ENCODE data around the gene MRGPRD. TPM values are rescaled to one million over a fixed set of nuclear protein-coding genes. Genes with fewer than 3 reads are reported as not detected.

The MRGPRD gene
- total RNA-seq, 1 experiment from 2014 or later, result not detected

GRCh38 chr11:68931911-68932310, 48.9 kb downstream of the MRGPRD start:
- Histone ChIP-seq H3K4me1 (ENCODE audit: control insufficient read depth in 1 of 2, insufficient read depth in 2 of 2, low read length in 2 of 2) (no peaks in the 10 kb centered on the region), H2AFZ (ENCODE audit: low read depth, low read length, poor library complexity, severe bottlenecking) (no peak overlapping the region), H3K9me3 (ENCODE audit: control insufficient read depth in 1 of 2, insufficient read depth in 1 of 2, low read depth in 1 of 2, low read length in 2 of 2) (no peaks in the 10 kb centered on the region; a peak in 1 of 4 replicates), H3K4me2 (ENCODE audit: low read length) (no peak overlapping the region), H3K9ac (ENCODE audit: low read length) (no peak overlapping the region), H3K79me2 (ENCODE audit: insufficient read depth, low read length) (peaks cover 7% of the 10 kb centered on the region; the same call in 1 of the 2 replicates), H3K36me3 (ENCODE audit: control insufficient read depth in 1 of 2, insufficient read depth in 2 of 2, low read length in 2 of 2) (peaks cover 19 to 23% of the 10 kb centered on the region in 2 experiments), H3K4me3 (replicated peaks in 1 of 2; ENCODE audit: low read depth in 1 of 2, low read length in 2 of 2) (no peak overlapping the region), H4K20me1 (ENCODE audit: insufficient read depth) (no peaks in the 10 kb centered on the region), H3K27me3 (ENCODE audit: insufficient read depth, low read length) (no peaks in the 10 kb centered on the region), H3K27ac (ENCODE audit: low read depth, low read length) (no peak overlapping the region), H3K9me2 (ENCODE audit: insufficient read depth) (no peaks in the 10 kb centered on the region)
- ChIA-PET RAD21 (ENCODE audit: low non-redundant PET in 1 of 2, low total read pairs in 2 of 2, uncharacterized antibody in 2 of 2, unreplicated experiment in 2 of 2) (no interaction called here), CTCF (no interaction called here), POLR2A (no interaction called here)
- ATAC-seq, result no peak
- intact Hi-C loops (cut with micrococcal nuclease), result no loop called here
- no peak for DNase-seq (ENCODE audit: low read depth, low spot score)
- TF ChIP-seq RAD21 (IDR thresholded peaks at IDR 0.05; ENCODE audit: low read depth) (no peak), CBX3 (IDR thresholded peaks at IDR 0.05; ENCODE audit: low read depth) (no peak), TCF7L2 (IDR thresholded peaks at IDR 0.05; ENCODE audit: borderline replicate concordance, extremely low read depth, insufficient read depth, insufficient read length) (no peak), SIN3A (IDR thresholded peaks at IDR 0.05; ENCODE audit: low read depth) (no peak), ATF3 (IDR thresholded peaks at IDR 0.05) (no peak), ZFX (IDR thresholded peaks at IDR 0.05) (no peak), CTCF (IDR thresholded peaks at IDR 0.05 in 2 of 3, conservative IDR thresholded peaks at IDR 0.05 in 1 of 3; ENCODE audit: borderline replicate concordance in 1 of 3, insufficient read depth in 1 of 3, low read depth in 2 of 3, low read length in 2 of 3) (no peak), REST (IDR thresholded peaks at IDR 0.05; ENCODE audit: low read depth) (no peak), YY1 (IDR thresholded peaks at IDR 0.05; ENCODE audit: extremely low read depth, insufficient replicate concordance, low read depth, low read length) (no peak), EZH2 (IDR thresholded peaks at IDR 0.05) (no peak), POLR2AphosphoS5 (IDR thresholded peaks at IDR 0.05; ENCODE audit: low read depth, low read length) (no peak)
- no TSS peak for BruUV-seq (replicated peaks)

All from HCT116 (cell line).